IMR-90 (cell line): Measurements from ENCODE around the gene CST5. TPM values are rescaled to one million over a fixed set of nuclear protein-coding genes. Genes with fewer than 3 reads are reported as not detected.

ENCODE experiments used
- ATAC-seq: fragments of 200-7000 bp; cut with Tn5 transposase; 2 replicates; pipeline ENCODE4 v1.9.1; 2020; ENCODE audit warnings: low read depth, mild to moderate bottlenecking, moderate library complexity
- BruUV-seq: library from RNA; stranded (reverse); fragments of 400-500 nt; replicated peaks from 2 replicates; lab custom pipeline; 2021; lab: Mats Ljungman, UMichigan
- CTCF ChIA-PET: fragments of 300-600 bp; formaldehyde crosslinking; extraction: SDS; loops from one replicate; lab custom pipeline; 2021; ENCODE audit warnings: antibody characterized with exemption; lab: Yijun Ruan, JAX
- POLR2A ChIA-PET: fragments of 300-600 bp; sonication (Branson Sonifier 250); formaldehyde crosslinking; loops from one replicate; lab custom pipeline; 2022; ENCODE audit warnings: antibody characterized with exemption; ENCODE audit not compliant: unreplicated experiment; lab: Charles Lee
- DNase-seq: peaks from one replicate; pipeline ENCODE4 v3.0.0; 2013
- H2AFZ ChIP-seq: replicated peaks from 2 replicates; pipeline ENCODE3; 2013; ENCODE audit warnings: low read length, mild to moderate bottlenecking; ENCODE audit not compliant: poor library complexity
- H2AK5ac ChIP-seq: 2 replicates; pipeline ENCODE4 v1.6.1; 2013; ENCODE audit warnings: low read depth, low read length, inconsistent platforms
- H2AK9ac ChIP-seq: replicated peaks from 2 replicates; pipeline ENCODE3; 2013; ENCODE audit warnings: mild to moderate bottlenecking, low read depth, low read length, moderate library complexity; ENCODE audit not compliant: poor library complexity
- H2BK120ac ChIP-seq: 2 replicates; pipeline ENCODE4 v1.6.1; 2013; ENCODE audit warnings: low read depth, low read length, inconsistent platforms
- H2BK15ac ChIP-seq: 3 replicates; pipeline ENCODE4 v1.6.1; 2013; ENCODE audit warnings: low read depth, low read length, inconsistent platforms
- H2BK20ac ChIP-seq: 2 replicates; pipeline ENCODE4 v1.6.1; 2013; ENCODE audit warnings: low read depth, mild to moderate bottlenecking, inconsistent platforms, low read length, moderate library complexity
- H2BK5ac ChIP-seq: 2 replicates; pipeline ENCODE4 v1.6.1; 2013; ENCODE audit warnings: mild to moderate bottlenecking, low read depth, low read length, inconsistent platforms; ENCODE audit not compliant: poor library complexity, severe bottlenecking
- H3K14ac ChIP-seq: replicated peaks from 2 replicates; pipeline ENCODE4 v1.6.1; 2013; ENCODE audit warnings: low read depth, low read length, inconsistent platforms
- H3K18ac ChIP-seq: 2 replicates; pipeline ENCODE4 v1.6.1; 2013; ENCODE audit warnings: low read depth, low read length, control low read depth
- H3K23ac ChIP-seq: 2 replicates; pipeline ENCODE4 v1.6.1; 2013; ENCODE audit warnings: low read depth, low read length, inconsistent platforms
- H3K27ac ChIP-seq: 2 replicates; pipeline ENCODE4 v1.5.1; 2013; ENCODE audit warnings: mild to moderate bottlenecking, control low read depth, low read length; ENCODE audit not compliant: insufficient read depth
- H3K27me3 ChIP-seq: 2 replicates; pipeline ENCODE4 v1.6.1; 2013; ENCODE audit warnings: low read length; ENCODE audit not compliant: control insufficient read depth, insufficient read depth
- H3K36me3 ChIP-seq: 2 replicates; pipeline ENCODE4 v1.6.1; 2013; ENCODE audit warnings: low read length, mixed read lengths; ENCODE audit not compliant: control insufficient read depth, insufficient read depth
- H3K4ac ChIP-seq: 2 replicates; pipeline ENCODE4 v1.6.1; 2013; ENCODE audit warnings: low read depth, low read length, inconsistent platforms
- H3K4me1 ChIP-seq: 2 replicates; pipeline ENCODE4 v1.6.1; 2013; ENCODE audit warnings: low read length, mixed read lengths; ENCODE audit not compliant: control insufficient read depth, insufficient read depth
- H3K4me2 ChIP-seq: 2 replicates; pipeline ENCODE4 v1.6.1; 2013; ENCODE audit warnings: low read depth, mild to moderate bottlenecking, control low read depth, low read length, moderate library complexity
- H3K4me3 ChIP-seq: 2 replicates; pipeline ENCODE4 v1.5.1; 2013; ENCODE audit warnings: low read depth, mild to moderate bottlenecking, control low read depth, low read length, moderate library complexity; ENCODE audit not compliant: insufficient read depth
- H3K56ac ChIP-seq: 2 replicates; pipeline ENCODE4 v1.6.1; 2013; ENCODE audit warnings: low read length, inconsistent platforms; ENCODE audit not compliant: insufficient read depth; ENCODE audit errors: extremely low read depth
- H3K79me1 ChIP-seq, 2 experiments: 2 replicates each; pipeline ENCODE4 v1.6.1; 2013; ENCODE audit warnings: low read length in 2 of 2, inconsistent platforms in 1 of 2, low read depth in 1 of 2
- H3K9ac ChIP-seq: 2 replicates; pipeline ENCODE4 v1.6.1; 2013; ENCODE audit warnings: low read depth, low read length, control low read depth
- H3K9me1 ChIP-seq: 2 replicates; pipeline ENCODE4 v1.6.1; 2013; ENCODE audit warnings: low read length, inconsistent platforms; ENCODE audit not compliant: insufficient read depth
- H3K9me3 ChIP-seq: 2 replicates; pipeline ENCODE4 v1.6.1; 2013; ENCODE audit warnings: low read length; ENCODE audit not compliant: control insufficient read depth, insufficient read depth
- H4K20me1 ChIP-seq: 2 replicates; pipeline ENCODE4 v1.6.1; 2013; ENCODE audit warnings: low read length, inconsistent platforms; ENCODE audit not compliant: insufficient read depth
- H4K5ac ChIP-seq: 2 replicates; pipeline ENCODE4 v1.6.1; 2013; ENCODE audit warnings: mild to moderate bottlenecking, low read depth, low read length, control low read depth
- H4K8ac ChIP-seq, 2 experiments: 2 replicates each; pipeline ENCODE4 v1.6.1; 2013; ENCODE audit warnings: low read depth in 2 of 2, low read length in 2 of 2, control low read depth in 1 of 2, inconsistent platforms in 1 of 2
- H4K91ac ChIP-seq: 2 replicates; pipeline ENCODE4 v1.6.1; 2013; ENCODE audit warnings: low read depth, low read length, inconsistent platforms; ENCODE audit not compliant: insufficient read depth
- BHLHE40 ChIP-seq: fragments of 150-350 bp; IDR thresholded peaks from 2 replicates; pipeline ENCODE4 v1.6.1; 2016; ENCODE audit warnings: mild to moderate bottlenecking, low read depth, low read length
- CEBPB ChIP-seq: IDR thresholded peaks from 2 replicates; pipeline ENCODE4 v1.6.1; 2012; ENCODE audit warnings: low read depth, low read length, improper control_type of control experiment
- CHD1 ChIP-seq: IDR thresholded peaks from 2 replicates; pipeline ENCODE4 v1.6.1; 2012; ENCODE audit warnings: low read depth, low read length, improper control_type of control experiment
- CTCF ChIP-seq: conservative IDR thresholded peaks from 2 replicates; pipeline ENCODE4 v1.5.1; 2012; ENCODE audit warnings: mild to moderate bottlenecking, low read depth, low read length, improper control_type of control experiment
- ELK1 ChIP-seq: fragments of 150-350 bp; IDR thresholded peaks from 2 replicates; pipeline ENCODE4 v1.6.1; 2016; ENCODE audit warnings: low read depth, mild to moderate bottlenecking, low read length, moderate library complexity, borderline replicate concordance
- MAFK ChIP-seq: IDR thresholded peaks from 2 replicates; pipeline ENCODE4 v1.6.1; 2012; ENCODE audit warnings: low read depth, low read length, improper control_type of control experiment
- MAZ ChIP-seq: IDR thresholded peaks from 2 replicates; pipeline ENCODE4 v1.6.1; 2012; ENCODE audit warnings: low read depth, mild to moderate bottlenecking, low read length, improper control_type of control experiment, moderate library complexity, borderline replicate concordance
- MXI1 ChIP-seq: IDR thresholded peaks from 2 replicates; pipeline ENCODE4 v1.6.1; 2012; ENCODE audit warnings: low read depth, mild to moderate bottlenecking, low read length, moderate library complexity, borderline replicate concordance
- NFE2L2 ChIP-seq: fragments of 150-350 bp; IDR thresholded peaks from 2 replicates; pipeline ENCODE4 v1.6.1; 2016; ENCODE audit warnings: low read depth, mild to moderate bottlenecking, low read length
- POLR2A ChIP-seq: IDR thresholded peaks from 2 replicates; pipeline ENCODE4 v1.6.1; 2012; ENCODE audit warnings: mild to moderate bottlenecking, low read depth, low read length
- RAD21 ChIP-seq: IDR thresholded peaks from 2 replicates; pipeline ENCODE4 v1.6.1; 2012; ENCODE audit warnings: low read length, improper control_type of control experiment
- RCOR1 ChIP-seq: IDR thresholded peaks from 2 replicates; pipeline ENCODE4 v1.6.1; 2012; ENCODE audit warnings: mild to moderate bottlenecking, low read length, improper control_type of control experiment; ENCODE audit not compliant: insufficient replicate concordance
- RFX5 ChIP-seq: IDR thresholded peaks from 2 replicates; pipeline ENCODE4 v1.8.0; 2012; ENCODE audit warnings: low read depth, mild to moderate bottlenecking, low read length, moderate library complexity
- SMC3 ChIP-seq: fragments of 150-350 bp; IDR thresholded peaks from 2 replicates; pipeline ENCODE4 v1.6.1; 2016; ENCODE audit warnings: low read depth, mild to moderate bottlenecking, antibody characterized with exemption, low read length, moderate library complexity
- USF2 ChIP-seq: fragments of 150-350 bp; IDR thresholded peaks from 2 replicates; pipeline ENCODE4 v1.6.1; 2017; ENCODE audit warnings: mild to moderate bottlenecking, antibody characterized with exemption, low read length, low read depth
- WGBS, 2 experiments: methylation state at CpG; one replicate each; pipeline versions ENCODE4 v1.1.5 to v1.1.7; 2013; ENCODE audit warnings: missing lambda C conversion rate in 2 of 2; ENCODE audit not compliant: insufficient read length in 1 of 2; ENCODE audit errors: extremely low coverage in 2 of 2; 5-methylcytosine and 5-hydroxymethylcytosine counted together
- dilution Hi-C: fragments of 300-500 bp; cut with HindIII; formaldehyde crosslinking; loops from one replicate; pipeline ENCODE4 v1.14.3; 2018; ENCODE audit warnings: low sequenced_read_pairs; ENCODE audit not compliant: unreplicated experiment
- in situ Hi-C: fragments of 300-500 bp; cut with MboI; formaldehyde crosslinking; loops from 3 replicates; pipeline ENCODE4 v1.14.3; 2019; ENCODE audit warnings: low sequenced_read_pairs, inconsistent platforms, mixed read lengths
- intact Hi-C: fragments of 100-400 bp; cut with micrococcal nuclease; formaldehyde crosslinking; loops from 2 replicates; pipeline ENCODE4 v1.10.0; 2022
- polyA plus RNA-seq, 3 experiments: library from polyadenylated mRNA; depleted of rRNA; stranded (reverse); fragments of >200 nt; gene quantifications; 2 replicates each; pipeline ENCODE4 v1.2.3, GENCODE V29; 2012; ENCODE audit warnings: low replicate concordance in 1 of 3
- total RNA-seq: library from RNA; depleted of rRNA; stranded (reverse); fragments of >200 nt; gene quantifications from 2 replicates; pipeline ENCODE4 v1.2.3, GENCODE V29; 2012

The CST5 gene
- total and polyA plus RNA-seq, 2 of the 4 experiments (the other 2 are of a cell fraction), result not detected

GRCh38 chr20:23920408-23921325, 41.1 kb upstream of the CST5 start:
- POLR2A ChIA-PET, result no interaction called here
- DNase-seq, result no peak
- dilution Hi-C loops, result no loop called here
- TF ChIP-seq USF2 (no peak), RAD21 (no peak), BHLHE40 (no peak), RFX5 (no peak), ELK1 (no peak), POLR2A (no peak), NFE2L2 (no peak), CHD1 (no peak), SMC3 (no peak), MAFK (no peak), CEBPB (no peak), RCOR1 (no peak), MXI1 (no peak), MAZ (no peak), CTCF (no peak)

More at GRCh38 chr20:23920408-23921325, 41.1 kb upstream of the CST5 start:
- Histone ChIP-seq H3K4ac (no peak overlapping the region), H3K36me3 (no peaks in the 10 kb centered on the region), H2AK9ac (no peak overlapping the region), H4K5ac (no peak overlapping the region), H3K27ac (no peak overlapping the region), H3K56ac (no peak overlapping the region), H4K20me1 (no peaks in the 10 kb centered on the region), H3K18ac (no peak overlapping the region), H2AFZ (no peak overlapping the region), H3K9me3 (no peaks in the 10 kb centered on the region), H3K9ac (no peak overlapping the region), H2BK5ac (no peak overlapping the region), H3K23ac (no peak overlapping the region), H3K4me3 (no peak overlapping the region), H3K4me2 (no peak overlapping the region), H2AK5ac (no peak overlapping the region), H4K8ac (no peak overlapping the region), H3K9me1 (no peaks in the 10 kb centered on the region), H3K4me1 (no peaks in the 10 kb centered on the region), H2BK120ac (no peak overlapping the region), H2BK20ac (no peak overlapping the region), H3K27me3 (no peaks in the 10 kb centered on the region; the same call in 1 of the 2 replicates), H3K79me1 (no peaks in the 10 kb centered on the region), H2BK15ac (no peak overlapping the region), H3K14ac (no peak overlapping the region), H4K91ac (no peak overlapping the region)
- in situ Hi-C loops (no loop called here), intact Hi-C loops (no loop called here)
- BruUV-seq, result no TSS peak
- CTCF ChIA-PET, result no interaction called here
- no CpG with 5 or more reads among the region's 5 CpGs for WGBS, 2 experiments
- ATAC-seq, result no peak; the same call in 1 of the 2 replicates
